Caco-2 (cell line): Measurements from ENCODE around the gene RAB32. TPM values are rescaled to one million over a fixed set of nuclear protein-coding genes. Genes with fewer than 3 reads are reported as not detected.

ENCODE experiments used
- BruUV-seq: library from RNA; stranded (reverse); fragments of 400-500 nt; replicated peaks from 2 replicates; lab custom pipeline; 2021; lab: Mats Ljungman, UMichigan
- CTCF ChIA-PET: fragments of 300-600 bp; sonication (Branson Sonifier 250); formaldehyde crosslinking; loops from one replicate; lab custom pipeline; 2022; ENCODE audit warnings: antibody characterized with exemption; lab: Charles Lee
- POLR2A ChIA-PET: fragments of 300-600 bp; sonication (Branson Sonifier 250); formaldehyde crosslinking; loops from one replicate; lab custom pipeline; 2022; ENCODE audit warnings: antibody characterized with exemption; lab: Charles Lee
- DNase-seq, 2 experiments: peaks; one replicate each; pipeline versions ENCODE4 v3.0.0 to v3.0.0-alpha.2; 2020 to 2022
- H3K27me3 ChIP-seq: replicated peaks from 2 replicates; pipeline ENCODE4 v1.6.0; 2011; ENCODE audit warnings: low read length; ENCODE audit not compliant: control insufficient read depth, insufficient read depth
- H3K36me3 ChIP-seq: 2 replicates; pipeline ENCODE4 v1.5.1; 2011; ENCODE audit warnings: low read length; ENCODE audit not compliant: control insufficient read depth, insufficient read depth
- H3K4me1 ChIP-seq: fragments of 250-450 bp; sonication (Bioruptor Pico); 2 replicates; pipeline ENCODE4 v1.5.1; 2020; ENCODE audit warnings: mild to moderate bottlenecking
- H3K4me3 ChIP-seq: 2 replicates; pipeline ENCODE4 v1.5.1; 2011; ENCODE audit warnings: low read depth, mild to moderate bottlenecking, control low read depth, low read length
- H3K9me3 ChIP-seq: fragments of 250-450 bp; sonication (Bioruptor Pico); 2 replicates; pipeline ENCODE4 v1.5.1; 2020; ENCODE audit warnings: mild to moderate bottlenecking, moderate library complexity
- H3K27ac Mint-ChIP-seq: one replicate; pipeline ENCODE4 v1.8.0; 2022; ENCODE audit warnings: mixed read lengths; ENCODE audit not compliant: unreplicated experiment
- H3K27me3 Mint-ChIP-seq: one replicate; pipeline ENCODE4 v1.8.0; 2022; ENCODE audit warnings: mixed read lengths; ENCODE audit not compliant: insufficient read depth, unreplicated experiment
- H3K36me3 Mint-ChIP-seq: one replicate; pipeline ENCODE4 v1.8.0; 2022; ENCODE audit warnings: mild to moderate bottlenecking, mixed read lengths; ENCODE audit not compliant: insufficient read depth, unreplicated experiment
- H3K4me1 Mint-ChIP-seq: one replicate; pipeline ENCODE4 v1.8.0; 2022; ENCODE audit warnings: low read depth, mixed read lengths; ENCODE audit not compliant: unreplicated experiment
- H3K4me3 Mint-ChIP-seq: one replicate; pipeline ENCODE4 v1.8.0; 2022; ENCODE audit warnings: mild to moderate bottlenecking, moderate library complexity, mixed read lengths; ENCODE audit not compliant: unreplicated experiment
- H3K9me3 Mint-ChIP-seq: one replicate; pipeline ENCODE4 v1.8.0; 2022; ENCODE audit warnings: mixed read lengths; ENCODE audit not compliant: unreplicated experiment
- CTCF ChIP-seq, 2 experiments: fragments of 200-600 bp in 1 of 2; IDR thresholded peaks; 1 replicate in 1 of 2; 2 replicates in 1 of 2; pipeline versions ENCODE4 v1.5.1 to v1.8.0; 2011 to 2022; ENCODE audit warnings: antibody characterized with exemption in 1 of 2, control low read depth in 1 of 2, inconsistent platforms in 1 of 2, low read depth in 1 of 2, low read length in 1 of 2, mild to moderate bottlenecking in 1 of 2, moderate library complexity in 1 of 2; ENCODE audit not compliant: insufficient read depth in 1 of 2, severe bottlenecking in 1 of 2, unreplicated experiment in 1 of 2
- intact Hi-C: fragments of 100-400 bp; cut with micrococcal nuclease; formaldehyde crosslinking; loops from one replicate; pipeline ENCODE4 v1.10.0; 2022; ENCODE audit not compliant: unreplicated experiment
- total RNA-seq: library from RNA; stranded (reverse); gene quantifications from 2 replicates; pipeline ENCODE4 v1.2.3, GENCODE V29; 2022

Gene RAB32
- total RNA-seq, 1 experiment from 2014 or later = 11.8 TPM

GRCh38 chr6:146542881-146543210, 787 bp upstream of the RAB32 start:
- Mint-ChIP-seq H3K27ac (no peak overlapping the region), H3K9me3 (no peaks in the 10 kb centered on the region), H3K4me3 (peak overlapping the region; percentile 93), H3K4me1 (no peaks in the 10 kb centered on the region), H3K27me3 (peaks cover 2% of the 10 kb centered on the region), H3K36me3 (no peaks in the 10 kb centered on the region)
- ChIA-PET CTCF (no interaction called here), POLR2A (no interaction called here)
- Histone ChIP-seq H3K36me3 (no peaks in the 10 kb centered on the region), H3K4me1 (peaks cover 8% of the 10 kb centered on the region), H3K27me3 (no peaks in the 10 kb centered on the region), H3K4me3 (peak overlapping the region; percentile 87), H3K9me3 (no peaks in the 10 kb centered on the region)
- no peak for DNase-seq
- intact Hi-C loops = loop anchor here (1.0 to 10.0 kb wide), 3 partner anchors 54 to 578 kb away; partner anchors contain the start of genes ADGB and SHPRH
- no peak for TF ChIP-seq CTCF (IDR thresholded peaks at IDR 0.05; ENCODE audit: insufficient read depth in 1 of 2, low read depth in 1 of 2, low read length in 1 of 2, severe bottlenecking in 1 of 2, unreplicated experiment in 1 of 2)
- BruUV-seq = TSS peak; percentile 79

- Mint-ChIP-seq H3K27me3 (no peaks in the 10 kb centered on the region), H3K27ac (peak overlapping the region; percentile 91), H3K9me3 (no peaks in the 10 kb centered on the region), H3K36me3 (no peaks in the 10 kb centered on the region), H3K4me3 (peak overlapping the region; percentile 93), H3K4me1 (no peaks in the 10 kb centered on the region)
- Histone ChIP-seq H3K4me1 (peaks cover 8% of the 10 kb centered on the region), H3K9me3 (no peaks in the 10 kb centered on the region), H3K36me3 (no peaks in the 10 kb centered on the region), H3K4me3 (peak overlapping the region; percentile 87), H3K27me3 (no peaks in the 10 kb centered on the region)
- POLR2A ChIA-PET = interaction anchor here (0.7 kb wide), 1 partner anchor 584 kb away, joined by 3 read pairs; no protein-coding TSS in a partner anchor
- BruUV-seq = no TSS peak
- intact Hi-C loops = loop anchor here (1.0 to 10.0 kb wide), 3 partner anchors 53 to 579 kb away; partner anchors contain the start of genes ADGB and SHPRH
- CTCF ChIA-PET = interaction anchor here (0.7 kb wide), 1 partner anchor 33 kb away, joined by 3 read pairs; no protein-coding TSS in a partner anchor
- peak; percentile 63 to 66 for DNase-seq
- no peak for TF ChIP-seq CTCF (IDR thresholded peaks at IDR 0.05; ENCODE audit: insufficient read depth in 1 of 2, low read depth in 1 of 2, low read length in 1 of 2, severe bottlenecking in 1 of 2, unreplicated experiment in 1 of 2)
Observed at GRCh38 chr6:146543940-146544615, 445 bp downstream of the RAB32 start.

- no peaks in the 10 kb centered on the region for H3K9me3 ChIP-seq
- intact Hi-C loops = loop anchor here (5.0 to 10.0 kb wide), 2 partner anchors 53 to 580 kb away; partner anchors contain the start of genes ADGB and SHPRH
- TF ChIP-seq CTCF (IDR thresholded peaks at IDR 0.05; ENCODE audit: insufficient read depth in 1 of 2, low read depth in 1 of 2, low read length in 1 of 2, severe bottlenecking in 1 of 2, unreplicated experiment in 1 of 2) = no peak
- H3K4me3 ChIP-seq = peak overlapping the region; percentile 87
- no TSS peak for BruUV-seq
- Mint-ChIP-seq H3K9me3 (no peaks in the 10 kb centered on the region), H3K36me3 (peaks cover 2% of the 10 kb centered on the region), H3K27ac (no peak overlapping the region), H3K4me1 (no peaks in the 10 kb centered on the region), H3K4me3 (peak overlapping the region; percentile 93), H3K27me3 (no peaks in the 10 kb centered on the region)
- CTCF ChIA-PET = no interaction called here
- no peaks in the 10 kb centered on the region for H3K27me3 ChIP-seq
- no peak for DNase-seq
- H3K36me3 ChIP-seq = no peaks in the 10 kb centered on the region
- POLR2A ChIA-PET = no interaction called here
- H3K4me1 ChIP-seq = peaks cover 8% of the 10 kb centered on the region
Observed at GRCh38 chr6:146544616-146545182, 1.1 kb downstream of the RAB32 start.
